GM19324 (cell line): ENCODE measurements around the gene BPIFB6.

Experiments
- ATAC-seq: cut with Tn5 transposase; IDR thresholded peaks from one replicate; pipeline ENCODE4 v1.9.1; 2021; ENCODE audit warnings: mild to moderate bottlenecking, moderate library complexity; ENCODE audit not compliant: unreplicated experiment, low FRiP score

BPIFB6 gene

DNA sequence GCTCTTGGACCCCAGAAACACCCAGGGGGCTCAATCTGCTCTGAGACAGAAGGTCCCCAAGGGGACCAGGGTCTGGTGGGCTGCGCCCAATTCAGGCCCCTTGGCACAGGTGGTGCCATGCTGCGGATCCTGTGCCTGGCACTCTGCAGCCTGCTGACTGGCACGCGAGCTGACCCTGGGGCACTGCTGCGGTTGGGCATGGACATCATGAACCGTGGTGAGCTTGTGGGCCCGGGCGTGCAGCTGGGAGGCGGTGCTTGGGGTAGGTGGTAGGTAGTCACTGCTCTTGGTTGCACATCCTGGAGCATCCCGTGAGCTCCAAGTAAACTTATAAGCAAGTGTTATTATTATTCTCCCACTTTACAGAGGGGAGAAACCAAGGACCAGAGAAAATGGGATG lies at the start of gene BPIFB6:
Gene BPIFB6, plus strand, starts transcription at position 118 of the 400 bp plus-strand sequence. Its CDS starts 0 bp downstream, at position 118.
- ATAC-seq, result no peak

GRCh38 chr20:32982617-32983458 lies 48.6 kb upstream of the BPIFB6 start:
- no peak for ATAC-seq

DNA sequence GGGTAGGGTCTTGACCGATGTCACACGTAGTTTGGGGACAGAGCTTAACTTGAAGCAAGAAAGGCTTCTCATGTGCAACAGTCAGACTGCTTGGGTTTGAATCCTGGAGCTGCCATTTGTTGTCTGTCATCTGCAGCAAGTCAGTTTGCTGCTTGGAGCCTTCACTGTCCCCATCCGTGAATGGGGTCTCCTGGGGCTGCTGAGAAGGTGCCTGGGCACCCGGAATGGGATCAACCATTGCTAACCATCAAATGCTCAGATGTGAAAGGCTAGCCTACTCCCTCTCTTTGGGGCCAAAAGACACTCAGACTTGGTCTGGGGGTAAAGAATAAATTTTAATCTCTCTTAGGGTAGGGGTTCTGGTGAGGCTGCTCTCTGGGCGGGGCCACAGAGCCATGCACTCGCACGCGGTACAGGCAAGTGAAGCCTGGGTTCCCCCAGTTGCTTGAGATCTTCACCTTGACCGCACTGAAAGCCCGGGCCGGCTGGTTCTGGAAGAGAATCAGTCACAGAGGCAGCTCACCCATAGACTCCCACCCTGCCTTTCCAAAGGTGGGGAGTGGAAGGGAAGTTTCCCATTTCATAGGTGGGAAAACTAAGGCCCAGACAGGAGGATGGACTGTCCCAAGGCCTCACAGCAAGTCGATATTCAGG lies 47.9 kb upstream of the BPIFB6 start:
- no peak for ATAC-seq

DNA sequence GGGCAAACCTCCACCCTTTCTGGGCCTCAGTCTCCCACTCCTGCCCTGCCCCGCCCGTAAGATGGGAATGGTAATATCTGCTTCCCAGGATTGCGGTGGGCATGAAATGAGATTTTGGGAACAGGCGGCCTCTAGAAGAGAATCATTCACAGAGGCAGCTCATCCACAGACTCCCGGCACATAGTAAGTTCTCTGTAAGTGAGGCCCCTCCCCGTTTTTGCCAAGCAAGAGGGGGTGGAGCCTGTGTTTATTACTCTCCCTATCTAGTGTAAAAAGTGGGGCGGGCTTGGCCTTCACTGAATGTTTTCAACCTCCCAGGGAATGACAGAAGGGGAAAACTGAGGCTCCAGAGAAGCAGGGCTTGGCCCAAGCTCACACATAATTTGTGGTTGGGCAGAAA lies 47.3 kb upstream of the BPIFB6 start:
- ATAC-seq, result no peak

GRCh38 chr20:32984631-32985354 lies 46.7 kb upstream of the BPIFB6 start:
- no peak for ATAC-seq

DNA sequence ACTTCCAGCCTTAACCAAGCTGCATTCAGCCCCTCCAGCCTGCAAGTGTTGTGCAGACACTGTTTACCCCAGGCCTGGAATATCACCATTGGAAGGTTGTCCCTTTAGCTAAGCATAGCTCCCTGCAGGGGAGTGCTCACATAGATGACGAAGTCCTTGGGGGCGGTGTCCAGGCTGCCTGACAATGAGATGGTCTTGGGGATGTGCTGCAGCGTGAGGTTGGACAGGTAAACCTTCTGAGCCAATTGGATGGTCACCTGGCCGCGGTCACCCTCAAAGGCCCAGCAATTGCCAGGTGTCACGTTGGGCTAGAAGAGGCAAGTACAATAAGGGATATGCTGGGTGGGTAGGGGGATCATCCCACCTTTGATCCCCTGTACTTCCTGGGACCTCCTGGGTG lies 45.9 kb upstream of the BPIFB6 start:
- ATAC-seq, result no peak

- no peak for ATAC-seq
These were observed 45.0 kb upstream of the BPIFB6 start for GRCh38 chr20:32986331-32986966.

- no peak for ATAC-seq
These were observed 44.2 kb upstream of the BPIFB6 start for GRCh38 chr20:32987044-32987825.

GRCh38 chr20:32988008-32988407 lies 43.4 kb upstream of the BPIFB6 start:
- ATAC-seq, result no peak

DNA sequence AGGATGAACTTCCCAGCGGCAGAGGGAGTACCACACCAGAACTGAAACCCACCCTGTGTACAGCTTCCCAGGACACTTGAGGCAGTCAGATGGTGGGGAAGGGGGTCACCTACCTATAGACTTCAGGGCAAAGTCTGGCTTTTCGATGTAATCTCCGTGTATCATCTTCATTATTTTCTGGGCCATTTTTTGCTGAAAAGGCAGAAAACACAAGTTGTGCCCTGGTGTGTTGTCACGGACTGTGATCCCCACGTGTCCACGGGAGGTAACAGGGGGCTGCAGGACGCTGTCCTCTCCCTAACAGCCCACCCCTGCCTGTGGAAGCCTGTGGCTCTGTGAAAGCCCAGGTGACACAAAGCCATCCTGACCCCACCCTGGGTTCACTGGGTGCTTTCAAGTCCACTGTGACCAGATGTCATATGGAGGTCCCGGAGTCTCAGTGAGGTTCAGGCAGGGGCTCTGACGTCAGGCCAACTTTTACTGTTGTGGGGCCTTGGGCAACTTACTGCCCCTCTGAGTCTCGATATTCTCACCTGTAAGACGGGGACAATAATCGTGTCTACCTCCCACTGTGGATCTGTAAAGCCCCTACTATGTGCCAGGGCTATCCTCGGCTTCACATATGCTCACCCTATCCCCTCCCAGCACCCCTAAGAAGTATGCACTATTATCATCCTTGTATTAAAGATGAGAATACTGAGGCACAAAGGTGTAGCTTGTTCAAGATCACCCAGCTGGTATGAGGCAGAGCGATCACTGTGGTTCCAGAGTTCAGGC lies 41.8 kb upstream of the BPIFB6 start:
- no peak for ATAC-seq

- no peak for ATAC-seq
These were observed 41.0 kb upstream of the BPIFB6 start for GRCh38 chr20:32990426-32990825.

DNA sequence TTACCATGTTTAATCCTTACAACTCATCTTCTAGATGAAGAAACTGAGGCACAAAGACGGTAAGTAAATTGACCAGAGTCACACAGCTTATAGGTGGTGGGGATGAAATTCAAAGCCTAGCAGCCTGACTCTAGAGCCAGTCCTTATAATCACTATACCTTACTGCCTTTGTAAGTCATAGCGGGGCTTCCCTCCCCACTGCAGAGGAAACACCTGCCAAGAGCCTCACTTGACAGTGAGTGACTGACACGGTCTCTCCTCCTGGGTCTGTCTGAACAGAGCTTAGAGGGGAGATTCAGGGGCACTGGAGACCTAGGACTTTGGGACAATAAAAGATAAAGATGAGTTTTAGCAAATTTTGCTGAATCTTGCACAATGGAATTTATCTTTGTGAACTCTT lies 40.1 kb upstream of the BPIFB6 start:
- no peak for ATAC-seq

GRCh38 chr20:32991792-32992641 lies 39.4 kb upstream of the BPIFB6 start:
- no peak for ATAC-seq

GRCh38 chr20:32993496-32994050 lies 37.9 kb upstream of the BPIFB6 start:
- no peak for ATAC-seq

GRCh38 chr20:32995802-32996201 lies 35.6 kb upstream of the BPIFB6 start:
- ATAC-seq, result no peak

GRCh38 chr20:32997431-32997830 lies 34.0 kb upstream of the BPIFB6 start:
- ATAC-seq, result no peak

DNA sequence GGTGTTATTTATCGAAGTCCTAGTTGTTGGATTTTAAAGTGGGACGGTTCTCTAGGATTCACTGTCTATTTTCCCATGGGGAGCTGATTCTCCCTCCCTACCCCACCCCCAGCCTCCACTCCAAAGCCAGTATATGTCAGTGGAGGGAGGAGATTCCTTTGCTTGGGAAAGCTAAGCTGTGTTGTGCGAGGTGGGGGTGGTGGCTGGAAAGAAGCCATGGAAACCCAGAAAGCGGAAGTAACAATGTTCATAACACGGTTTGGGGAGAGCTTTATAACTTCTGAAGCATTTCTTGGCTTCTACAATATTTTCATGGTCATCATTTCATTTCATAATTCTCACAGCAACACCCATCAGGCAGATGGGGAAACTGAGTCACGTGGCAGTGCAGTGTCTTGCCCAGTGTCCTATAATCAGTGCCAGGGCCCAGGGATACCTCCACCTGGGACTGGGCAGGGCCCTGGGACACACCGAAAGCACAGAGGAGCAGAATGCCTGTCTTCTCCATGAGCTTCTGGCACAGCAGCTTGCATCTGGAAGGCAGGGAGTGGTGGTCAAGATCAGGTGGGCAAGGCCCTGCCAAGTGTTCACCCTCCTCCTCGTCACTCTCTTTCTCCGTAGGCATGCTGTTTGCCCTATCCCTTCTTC lies 31.7 kb upstream of the BPIFB6 start:
- ATAC-seq, result no peak
